Adipocyte (in vitro differentiated cells): ENCODE data around the gene BET1.
A peak's percentile ranks its signal among the peaks of the same experiment; 100 is the strongest.

Source experiments
- DNase-seq: peaks from one replicate; pipeline ENCODE4 v3.0.0-alpha.2; 2015; ENCODE audit warnings: low read depth
- H3K27me3 ChIP-seq: replicated peaks from 2 replicates; pipeline ENCODE4 v1.7.0; 2013; ENCODE audit warnings: mild to moderate bottlenecking, low read length, moderate library complexity; ENCODE audit not compliant: control insufficient read depth, insufficient read depth
- H3K36me3 ChIP-seq: 2 replicates; pipeline ENCODE4 v1.7.0; 2013; ENCODE audit warnings: low read length, mild to moderate bottlenecking, moderate library complexity; ENCODE audit not compliant: control insufficient read depth, insufficient read depth, severe bottlenecking
- H3K4me1 ChIP-seq: 2 replicates; pipeline ENCODE4 v1.7.0; 2013; ENCODE audit warnings: mild to moderate bottlenecking, low read length, moderate library complexity; ENCODE audit not compliant: control insufficient read depth, insufficient read depth
- H3K4me3 ChIP-seq: 2 replicates; pipeline ENCODE4 v1.7.0; 2013; ENCODE audit warnings: mild to moderate bottlenecking, low read length, moderate library complexity
- H3K9ac ChIP-seq: 2 replicates; pipeline ENCODE4 v1.7.0; 2013; ENCODE audit warnings: mild to moderate bottlenecking, low read length, moderate library complexity
- H3K9me3 ChIP-seq: 2 replicates; pipeline ENCODE4 v1.7.0; 2013; ENCODE audit warnings: mild to moderate bottlenecking, low read length, moderate library complexity; ENCODE audit not compliant: control insufficient read depth

The BET1 gene

GRCh38 chr7:94004024-94004951, at the start of gene BET1:
TSS of gene BET1 (minus strand) at chr7:94004355. CDS start at chr7:94004216, 139 bp downstream.
- Histone ChIP-seq H3K9ac (peak within 1 kb of the TSS; percentile 99), H3K9me3 (no peaks in the 10 kb centered on the region), H3K27me3 (no peaks in the 10 kb centered on the region), H3K4me3 (peak within 1 kb of the TSS; percentile 100), H3K36me3 (no peaks in the 10 kb centered on the region), H3K4me1 (peaks cover 17% of the 10 kb centered on the region)
- peak; percentile 99 for DNase-seq

DNA sequence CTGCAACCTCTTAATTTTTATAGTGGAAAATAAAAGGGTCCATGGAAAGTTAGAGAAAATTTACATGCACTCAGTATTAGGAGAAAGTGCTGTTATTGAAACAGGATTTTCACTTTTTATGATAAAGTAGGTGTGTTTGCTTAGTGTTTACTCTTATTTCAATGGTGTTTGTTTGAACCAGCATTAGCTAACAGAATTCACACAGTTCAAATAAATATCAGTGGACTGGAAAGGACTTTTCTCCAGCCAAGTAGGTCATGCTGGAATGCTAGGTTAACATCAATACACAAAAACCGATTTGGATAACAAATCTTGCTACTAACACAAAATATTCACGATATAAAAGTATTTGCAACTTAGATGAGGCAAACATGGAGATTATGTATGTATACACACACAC, 49.4 kb upstream of the BET1 start:
- no peaks in the 10 kb centered on the region for H3K27me3 ChIP-seq
- no peak overlapping the region for H3K9ac ChIP-seq
- peaks cover 6% of the 10 kb centered on the region for H3K4me1 ChIP-seq
- DNase-seq, result no peak
- no peaks in the 10 kb centered on the region for H3K36me3 ChIP-seq
- no peak overlapping the region for H3K4me3 ChIP-seq
- H3K9me3 ChIP-seq, result no peaks in the 10 kb centered on the region

DNA sequence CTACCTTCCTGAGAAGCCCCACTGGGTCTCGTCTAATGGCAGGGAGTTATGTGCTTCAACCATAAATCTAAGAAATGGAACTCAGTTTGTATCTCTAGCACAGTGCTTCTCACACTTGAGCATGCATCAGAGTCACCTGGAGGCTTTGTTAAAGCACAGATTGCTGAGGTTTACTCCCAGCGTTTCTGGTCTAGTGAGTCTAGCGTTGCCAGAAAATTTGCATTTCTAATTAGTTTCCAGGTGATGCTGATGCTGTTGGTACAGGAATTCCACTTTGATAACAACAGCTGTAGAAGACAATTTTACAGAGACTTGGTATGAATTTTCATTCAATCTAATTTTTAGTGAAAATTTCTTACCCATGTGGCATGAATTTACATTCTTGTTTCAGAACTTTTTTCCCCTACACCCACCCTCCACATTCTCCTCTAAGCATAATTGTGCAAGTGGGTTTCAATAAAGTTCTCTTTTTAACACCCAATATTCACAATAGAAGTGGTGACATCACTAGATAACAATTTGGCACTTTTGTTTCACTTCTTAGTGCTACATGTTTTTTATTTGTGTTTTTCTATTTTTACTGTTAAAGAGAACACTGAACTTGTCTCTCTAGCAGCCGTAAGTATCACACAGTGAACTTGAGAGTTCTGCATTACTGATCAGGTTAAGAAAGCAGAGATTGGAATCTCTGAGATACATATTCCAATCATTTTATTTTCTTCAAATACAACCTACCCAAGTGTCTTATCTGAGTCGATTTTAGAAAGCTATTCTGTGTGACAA, 48.4 kb upstream of the BET1 start:
- peaks cover 12% of the 10 kb centered on the region for H3K4me1 ChIP-seq
- no peaks in the 10 kb centered on the region for H3K36me3 ChIP-seq
- peak overlapping the region; percentile 33 for H3K9ac ChIP-seq
- H3K4me3 ChIP-seq, result no peak overlapping the region
- no peaks in the 10 kb centered on the region for H3K9me3 ChIP-seq
- no peaks in the 10 kb centered on the region for H3K27me3 ChIP-seq
- DNase-seq, result no peak

DNA sequence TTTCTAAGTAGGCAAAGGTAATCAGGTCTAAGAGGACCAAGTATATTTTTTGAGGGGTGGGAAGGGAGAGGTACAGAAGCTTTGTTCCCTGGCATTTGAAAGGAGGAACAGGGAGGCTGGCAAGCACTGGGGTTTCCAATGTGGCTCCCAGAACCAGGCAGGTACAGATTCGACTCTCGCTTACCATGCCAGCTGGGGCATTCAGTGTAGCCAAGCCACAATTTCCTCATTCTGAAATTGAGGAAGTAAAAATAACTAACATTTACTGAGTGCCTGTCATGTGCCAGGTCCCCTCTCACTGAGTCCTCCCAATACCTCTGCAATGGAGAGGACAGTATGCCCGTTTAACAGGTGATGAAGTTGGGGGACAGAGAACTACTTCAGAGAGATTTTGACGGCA, 45.9 kb upstream of the BET1 start:
- no peaks in the 10 kb centered on the region for H3K27me3 ChIP-seq
- no peak overlapping the region for H3K9ac ChIP-seq
- H3K9me3 ChIP-seq, result no peaks in the 10 kb centered on the region
- H3K4me3 ChIP-seq, result no peak overlapping the region
- H3K4me1 ChIP-seq, result peaks cover 8% of the 10 kb centered on the region
- no peaks in the 10 kb centered on the region for H3K36me3 ChIP-seq
- DNase-seq, result no peak

DNA sequence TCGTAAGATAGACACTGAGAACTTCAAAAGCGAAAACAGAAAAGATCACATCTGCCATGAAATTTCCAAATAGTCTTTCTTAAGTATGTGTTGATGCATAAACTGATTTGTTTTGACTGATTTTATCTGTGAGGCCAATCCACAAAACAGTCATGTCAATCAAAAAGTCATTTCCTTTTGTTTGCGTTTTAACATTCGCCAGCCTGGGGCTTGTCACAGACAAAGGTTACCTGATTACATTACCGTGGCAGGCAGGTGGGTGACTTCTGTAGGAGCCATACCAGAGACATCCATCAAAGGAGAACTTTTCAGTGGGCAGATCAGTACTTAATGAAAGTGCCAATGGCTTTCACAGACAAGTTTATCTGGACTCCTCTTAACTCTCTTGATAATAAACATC, 45.5 kb upstream of the BET1 start:
- no peak for DNase-seq
- no peak overlapping the region for H3K9ac ChIP-seq
- no peak overlapping the region for H3K4me3 ChIP-seq
- peaks cover 8% of the 10 kb centered on the region for H3K4me1 ChIP-seq
- H3K36me3 ChIP-seq, result no peaks in the 10 kb centered on the region
- no peaks in the 10 kb centered on the region for H3K9me3 ChIP-seq
- H3K27me3 ChIP-seq, result no peaks in the 10 kb centered on the region

DNA sequence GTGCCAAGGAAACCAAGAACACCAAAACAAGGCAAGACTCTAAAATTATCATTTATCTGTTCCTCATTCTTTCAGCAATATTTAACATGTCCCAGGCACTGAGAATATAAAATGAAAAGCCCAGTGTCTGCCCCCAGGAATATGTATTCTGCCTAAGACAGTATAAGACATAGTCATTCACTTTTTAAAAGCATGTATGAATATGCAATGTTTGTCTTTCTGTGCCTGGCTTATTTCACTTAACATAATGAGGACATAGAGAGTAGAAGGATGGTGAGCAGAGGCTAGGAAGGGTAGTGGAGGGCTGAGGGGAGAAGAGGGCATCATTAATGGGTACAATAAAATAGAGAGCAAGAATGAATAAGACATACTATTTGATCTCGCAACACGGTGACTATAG, 44.6 kb upstream of the BET1 start:
- H3K27me3 ChIP-seq, result no peaks in the 10 kb centered on the region
- H3K4me1 ChIP-seq, result peaks cover 12% of the 10 kb centered on the region
- no peak overlapping the region for H3K9ac ChIP-seq
- no peaks in the 10 kb centered on the region for H3K9me3 ChIP-seq
- H3K36me3 ChIP-seq, result no peaks in the 10 kb centered on the region
- no peak overlapping the region for H3K4me3 ChIP-seq
- no peak for DNase-seq

DNA sequence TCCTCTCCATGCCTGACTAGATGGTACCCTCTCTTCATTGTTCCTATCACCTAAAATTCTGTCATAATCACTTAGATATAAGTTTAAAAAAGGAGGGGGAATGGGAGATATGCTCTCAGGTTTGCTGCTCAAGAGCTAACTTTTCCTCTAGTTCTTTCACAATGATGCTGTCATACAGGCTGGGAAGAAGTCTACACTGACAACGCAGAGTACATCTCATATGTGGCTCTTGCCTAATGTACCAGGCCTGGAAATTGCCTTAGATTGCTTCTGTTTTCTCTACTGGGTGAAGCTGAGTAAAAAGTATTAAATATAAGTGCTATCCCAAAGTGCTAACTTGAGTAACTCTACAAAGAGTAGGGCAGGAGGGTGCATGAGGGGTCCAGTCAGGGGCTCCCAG, 43.8 kb upstream of the BET1 start:
- Histone ChIP-seq H3K9me3 (no peaks in the 10 kb centered on the region), H3K4me1 (peaks cover 18% of the 10 kb centered on the region), H3K27me3 (no peaks in the 10 kb centered on the region), H3K9ac (peak overlapping the region; percentile 19), H3K4me3 (no peak overlapping the region), H3K36me3 (no peaks in the 10 kb centered on the region)
- no peak for DNase-seq

DNA sequence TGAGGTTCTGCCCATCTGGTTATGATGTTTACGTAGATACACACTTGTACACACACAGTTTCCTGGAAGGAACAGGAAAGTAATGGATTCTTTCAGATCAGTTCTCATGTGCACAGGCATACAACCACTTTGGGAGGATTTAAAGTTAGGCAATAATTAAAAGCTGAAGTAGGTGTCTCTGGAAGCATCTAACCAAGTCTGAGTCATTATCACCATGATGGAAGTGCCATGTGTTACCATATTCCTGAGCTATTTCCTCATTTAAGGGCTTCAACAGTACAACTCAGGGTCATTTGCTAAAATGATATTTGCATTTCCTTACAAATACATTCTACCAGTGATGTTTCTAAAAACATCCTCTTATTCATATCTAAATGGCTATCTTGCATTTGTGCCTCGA, 41.4 kb upstream of the BET1 start:
- no peak for DNase-seq
- no peak overlapping the region for H3K4me3 ChIP-seq
- no peaks in the 10 kb centered on the region for H3K9me3 ChIP-seq
- peaks cover 21% of the 10 kb centered on the region for H3K4me1 ChIP-seq
- no peak overlapping the region for H3K9ac ChIP-seq
- no peaks in the 10 kb centered on the region for H3K27me3 ChIP-seq
- no peaks in the 10 kb centered on the region for H3K36me3 ChIP-seq

GRCh38 chr7:94044806-94045205, 40.7 kb upstream of the BET1 start:
- DNase-seq, result no peak
- Histone ChIP-seq H3K9ac (no peak overlapping the region), H3K4me1 (peaks cover 21% of the 10 kb centered on the region), H3K27me3 (no peaks in the 10 kb centered on the region), H3K4me3 (no peak overlapping the region), H3K36me3 (no peaks in the 10 kb centered on the region), H3K9me3 (no peaks in the 10 kb centered on the region)

DNA sequence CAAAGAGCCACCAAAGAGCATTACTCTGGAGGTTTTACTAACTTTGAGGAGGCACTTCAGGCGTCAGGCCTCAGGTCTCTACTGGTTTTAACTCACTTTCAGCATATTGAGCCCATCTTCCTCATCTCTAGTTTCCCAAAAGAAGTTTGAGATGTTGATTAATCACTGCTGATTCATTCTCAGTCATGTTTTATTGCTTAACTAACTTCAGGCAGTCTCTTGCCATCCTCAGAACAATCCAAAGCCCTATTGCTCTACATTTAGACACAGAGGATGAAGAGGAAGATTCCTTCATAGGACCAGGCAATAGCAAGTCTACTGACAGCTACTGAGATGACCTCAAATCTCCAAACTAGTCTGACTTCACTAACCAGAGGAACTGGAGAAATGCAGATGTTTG, 39.1 kb upstream of the BET1 start:
- H3K4me3 ChIP-seq, result no peak overlapping the region
- no peaks in the 10 kb centered on the region for H3K9me3 ChIP-seq
- peaks cover 19% of the 10 kb centered on the region for H3K4me1 ChIP-seq
- H3K36me3 ChIP-seq, result no peaks in the 10 kb centered on the region
- H3K9ac ChIP-seq, result no peak overlapping the region
- H3K27me3 ChIP-seq, result no peaks in the 10 kb centered on the region
- DNase-seq, result peak; percentile 55

- peaks cover 13% of the 10 kb centered on the region for H3K4me1 ChIP-seq
- no peaks in the 10 kb centered on the region for H3K27me3 ChIP-seq
- H3K9ac ChIP-seq, result no peak overlapping the region
- no peak for DNase-seq
- no peak overlapping the region for H3K4me3 ChIP-seq
- no peaks in the 10 kb centered on the region for H3K9me3 ChIP-seq
- no peaks in the 10 kb centered on the region for H3K36me3 ChIP-seq
Measured at GRCh38 chr7:94042381-94042780, 38.2 kb upstream of the BET1 start.
